Renal pelvis (tissue), 4 donors: ENCODE results near the gene TNRC6C. TPM values are rescaled to one million over a fixed set of nuclear protein-coding genes. Genes with fewer than 3 reads are reported as not detected.

Source experiments
- DNase-seq: peaks from one replicate; pipeline ENCODE4 v3.0.0-alpha.2; 2013
- polyA plus RNA-seq, 3 donors: library from polyadenylated mRNA; unstranded; fragments of 120-200 nt; gene quantifications; one replicate each; pipeline ENCODE4 v1.2.1, GENCODE V29; 2013; ENCODE audit not compliant: insufficient read length in 3 of 3

TNRC6C gene
- polyA plus RNA-seq, 3 donors: 12.1 to 18.0 (median 16.1) TPM

GRCh38 chr17:78006338-78006737 is 47.8 kb downstream of the TNRC6C start:
- no peak for DNase-seq

- DNase-seq: no peak
Observed at GRCh38 chr17:78007647-78008046, 49.1 kb downstream of the TNRC6C start.

- DNase-seq: no peak
Observed at GRCh38 chr17:78010759-78011158, 52.3 kb downstream of the TNRC6C start.

GRCh38 chr17:78012428-78012827 is 53.9 kb downstream of the TNRC6C start:
- DNase-seq: no peak

- peak; percentile 72 for DNase-seq
Observed at GRCh38 chr17:78013683-78014467, 55.4 kb downstream of the TNRC6C start.

GRCh38 chr17:78014646-78015045 is 56.1 kb downstream of the TNRC6C start:
- no peak for DNase-seq

GRCh38 chr17:78016852-78017251 is 58.3 kb downstream of the TNRC6C start:
- no peak for DNase-seq

GRCh38 chr17:78019367-78019975 is 61.0 kb downstream of the TNRC6C start:
- no peak for DNase-seq

- DNase-seq: no peak
Observed at GRCh38 chr17:78019976-78020716, 61.6 kb downstream of the TNRC6C start.

- DNase-seq: no peak
Observed at GRCh38 chr17:78020717-78021108, 62.2 kb downstream of the TNRC6C start.

GRCh38 chr17:78022425-78022824 is 63.9 kb downstream of the TNRC6C start:
- DNase-seq: no peak

- no peak for DNase-seq
Observed at GRCh38 chr17:78023042-78023441, 64.5 kb downstream of the TNRC6C start.

GRCh38 chr17:78026381-78026780 is 67.9 kb downstream of the TNRC6C start:
- no peak for DNase-seq

- no peak for DNase-seq
Observed at GRCh38 chr17:78027121-78027520, 68.6 kb downstream of the TNRC6C start.

- DNase-seq: no peak
Observed at GRCh38 chr17:78029697-78030096, 71.2 kb downstream of the TNRC6C start.

GRCh38 chr17:78031435-78031834 is 72.9 kb downstream of the TNRC6C start:
- no peak for DNase-seq

GRCh38 chr17:78032166-78032565 is 73.7 kb downstream of the TNRC6C start:
- DNase-seq: no peak

GRCh38 chr17:78034429-78035091 is 76.1 kb downstream of the TNRC6C start:
- no peak for DNase-seq

GRCh38 chr17:78037280-78037679 is 78.8 kb downstream of the TNRC6C start:
- no peak for DNase-seq

- DNase-seq: no peak
Observed at GRCh38 chr17:78038748-78039288, 80.3 kb downstream of the TNRC6C start.

GRCh38 chr17:78039581-78039980 is 81.1 kb downstream of the TNRC6C start:
- no peak for DNase-seq
